Loucy (cell line): ENCODE data around the gene TCTN1.

Experiments used
- H2AFZ ChIP-seq: fragments of 200-600 bp; sonication (generic); 2 replicates; pipeline ENCODE4 v1.6.0; 2016; ENCODE audit warnings: antibody characterized with exemption, mild to moderate bottlenecking, low read length, moderate library complexity
- H3F3A ChIP-seq: fragments of 200-600 bp; 2 replicates; pipeline ENCODE4 v1.6.0; 2016; ENCODE audit warnings: antibody characterized with exemption, low read depth, mild to moderate bottlenecking
- H3K27me3 ChIP-seq: fragments of 200-600 bp; sonication (generic); 2 replicates; pipeline ENCODE4 v1.6.1; 2014; ENCODE audit warnings: low read length, mild to moderate bottlenecking; ENCODE audit not compliant: insufficient read depth, poor library complexity, severe bottlenecking
- H3K36me3 ChIP-seq: fragments of 200-600 bp; sonication (generic); 2 replicates; pipeline ENCODE4 v1.6.1; 2016; ENCODE audit warnings: low read length; ENCODE audit not compliant: insufficient read depth
- H3K4me1 ChIP-seq: fragments of 200-600 bp; sonication (generic); 2 replicates; pipeline ENCODE4 v1.5.1; 2014; ENCODE audit warnings: low read length, mild to moderate bottlenecking; ENCODE audit not compliant: insufficient read depth, poor library complexity, severe bottlenecking
- H3K4me2 ChIP-seq: fragments of 200-600 bp; sonication (generic); 2 replicates; pipeline ENCODE4 v1.6.0; 2014; ENCODE audit warnings: antibody characterized with exemption, low read length, low read depth, mild to moderate bottlenecking; ENCODE audit not compliant: poor library complexity, severe bottlenecking
- H3K4me3 ChIP-seq: fragments of 200-600 bp; sonication (generic); 2 replicates; pipeline ENCODE4 v1.5.1; 2014; ENCODE audit warnings: low read length, mild to moderate bottlenecking, mixed read lengths; ENCODE audit not compliant: poor library complexity, severe bottlenecking
- H3K79me2 ChIP-seq: fragments of 200-600 bp; sonication (generic); 2 replicates; pipeline ENCODE4 v1.6.1; 2014; ENCODE audit warnings: low read length; ENCODE audit not compliant: insufficient read depth
- H3K9ac ChIP-seq: fragments of 200-600 bp; sonication (generic); 2 replicates; pipeline ENCODE4 v1.6.0; 2014; ENCODE audit warnings: mild to moderate bottlenecking, low read depth, low read length, moderate library complexity; ENCODE audit not compliant: poor library complexity, severe bottlenecking
- H3K9me2 ChIP-seq: fragments of 200-600 bp; sonication (generic); replicated peaks from 2 replicates; pipeline ENCODE4 v1.6.1; 2016; ENCODE audit warnings: low read depth, low read length, mixed read lengths
- H3K9me3 ChIP-seq: fragments of 200-600 bp; sonication (generic); 2 replicates; pipeline ENCODE4 v1.6.1; 2014; ENCODE audit warnings: mild to moderate bottlenecking, antibody characterized with exemption, low read length, low read depth; ENCODE audit not compliant: insufficient read depth
- H4K20me1 ChIP-seq: fragments of 200-600 bp; sonication (generic); 2 replicates; pipeline ENCODE4 v1.6.0; 2014; ENCODE audit warnings: antibody characterized with exemption, low read length, mild to moderate bottlenecking; ENCODE audit not compliant: insufficient read depth, poor library complexity, severe bottlenecking
- EZH2phosphoT487 ChIP-seq: fragments of 200-600 bp; IDR thresholded peaks from 2 replicates; pipeline ENCODE4 v1.6.1; 2018; ENCODE audit warnings: antibody characterized with exemption, mild to moderate bottlenecking, moderate library complexity, borderline replicate concordance
- TF ChIP-seq, protein P1 (sequence below): fragments of 200-600 bp; sonication (generic); conservative IDR thresholded peaks from 2 replicates; pipeline ENCODE4 v1.5.1; 2014; ENCODE audit warnings: mild to moderate bottlenecking, antibody characterized with exemption, low read length

Gene TCTN1

DNA sequence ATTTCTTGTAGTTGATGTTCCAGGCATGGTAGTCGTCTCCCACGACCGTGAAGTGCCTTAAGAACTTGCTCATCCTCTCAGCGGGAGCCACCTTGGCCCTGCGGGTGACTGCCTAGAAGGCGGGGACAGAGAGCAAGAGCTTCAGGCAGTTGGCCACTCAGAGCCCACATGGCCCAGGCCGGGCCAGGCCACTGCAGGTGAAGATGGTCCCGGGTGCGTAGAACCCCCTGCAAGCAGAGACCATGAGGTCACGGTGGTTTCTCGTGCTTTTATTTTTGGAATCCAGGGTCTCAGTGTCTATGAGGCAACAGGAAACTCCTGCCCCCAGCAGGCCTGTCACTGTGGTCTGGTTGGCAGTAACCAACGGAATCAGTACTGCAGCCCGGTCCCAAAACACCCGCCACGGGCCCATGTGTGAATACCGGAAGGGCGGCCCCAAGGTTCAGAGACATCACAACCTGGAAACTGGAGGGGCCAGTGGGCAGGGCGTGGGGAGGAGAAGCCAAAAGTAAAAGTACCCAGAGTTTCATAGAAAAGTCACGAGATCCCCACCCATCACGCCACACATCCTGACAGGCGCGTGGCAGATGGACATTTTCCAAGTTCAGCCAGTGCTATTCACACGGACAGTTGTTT is 47.5 kb downstream of the TCTN1 start:
- Histone ChIP-seq H3K27me3 (no peaks in the 10 kb centered on the region), H3K4me2 (no peak overlapping the region), H3K4me1 (no peaks in the 10 kb centered on the region), H4K20me1 (no peaks in the 10 kb centered on the region), H3F3A (no peaks in the 10 kb centered on the region), H3K9me3 (peaks cover 4% of the 10 kb centered on the region; the same call in 1 of the 2 replicates), H3K9ac (no peak overlapping the region), H2AFZ (no peak overlapping the region), H3K36me3 (peaks cover 6% of the 10 kb centered on the region; the same call in 1 of the 2 replicates), H3K79me2 (no peaks in the 10 kb centered on the region), H3K9me2 (no peaks in the 10 kb centered on the region), H3K4me3 (no peak overlapping the region)
- no peak for TF ChIP-seq EZH2phosphoT487
- TF ChIP-seq, protein P1, sequence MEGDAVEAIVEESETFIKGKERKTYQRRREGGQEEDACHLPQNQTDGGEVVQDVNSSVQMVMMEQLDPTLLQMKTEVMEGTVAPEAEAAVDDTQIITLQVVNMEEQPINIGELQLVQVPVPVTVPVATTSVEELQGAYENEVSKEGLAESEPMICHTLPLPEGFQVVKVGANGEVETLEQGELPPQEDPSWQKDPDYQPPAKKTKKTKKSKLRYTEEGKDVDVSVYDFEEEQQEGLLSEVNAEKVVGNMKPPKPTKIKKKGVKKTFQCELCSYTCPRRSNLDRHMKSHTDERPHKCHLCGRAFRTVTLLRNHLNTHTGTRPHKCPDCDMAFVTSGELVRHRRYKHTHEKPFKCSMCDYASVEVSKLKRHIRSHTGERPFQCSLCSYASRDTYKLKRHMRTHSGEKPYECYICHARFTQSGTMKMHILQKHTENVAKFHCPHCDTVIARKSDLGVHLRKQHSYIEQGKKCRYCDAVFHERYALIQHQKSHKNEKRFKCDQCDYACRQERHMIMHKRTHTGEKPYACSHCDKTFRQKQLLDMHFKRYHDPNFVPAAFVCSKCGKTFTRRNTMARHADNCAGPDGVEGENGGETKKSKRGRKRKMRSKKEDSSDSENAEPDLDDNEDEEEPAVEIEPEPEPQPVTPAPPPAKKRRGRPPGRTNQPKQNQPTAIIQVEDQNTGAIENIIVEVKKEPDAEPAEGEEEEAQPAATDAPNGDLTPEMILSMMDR: no peak

- Histone ChIP-seq H3K4me2 (no peak overlapping the region), H3K4me3 (no peak overlapping the region), H3K79me2 (no peaks in the 10 kb centered on the region), H3K9me2 (no peaks in the 10 kb centered on the region), H2AFZ (no peak overlapping the region), H4K20me1 (no peaks in the 10 kb centered on the region), H3K4me1 (no peaks in the 10 kb centered on the region), H3K36me3 (no peaks in the 10 kb centered on the region; the same call in 1 of the 2 replicates), H3F3A (no peaks in the 10 kb centered on the region), H3K27me3 (no peaks in the 10 kb centered on the region), H3K9ac (no peak overlapping the region), H3K9me3 (peaks cover 4% of the 10 kb centered on the region; the same call in 1 of the 2 replicates)
- TF ChIP-seq EZH2phosphoT487: no peak
- TF ChIP-seq, protein P1: no peak
These were observed 53.0 kb downstream of the TCTN1 start for GRCh38 chr12:110666892-110667291.

DNA sequence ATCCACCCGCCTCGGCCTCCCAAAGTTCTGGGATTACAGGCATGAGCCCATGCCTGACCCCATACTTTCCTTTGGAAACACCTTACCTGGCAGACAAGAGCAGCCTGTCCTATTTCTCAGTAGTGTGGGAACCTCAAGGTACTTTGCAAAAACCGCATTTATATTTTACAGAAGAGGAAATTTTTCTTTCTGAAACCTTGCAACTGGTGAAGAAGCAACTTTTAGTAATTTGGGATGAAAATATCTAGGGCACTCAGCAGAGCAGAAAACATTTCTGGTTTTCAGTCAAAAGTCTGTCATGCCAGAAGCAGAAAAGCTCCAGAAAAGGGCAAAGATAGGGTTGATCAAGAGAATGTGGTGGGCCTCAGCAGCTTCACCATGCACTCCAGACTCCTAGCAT is 53.7 kb downstream of the TCTN1 start:
- Histone ChIP-seq H3K9me2 (no peaks in the 10 kb centered on the region), H2AFZ (no peak overlapping the region), H3K4me1 (no peaks in the 10 kb centered on the region), H3K79me2 (no peaks in the 10 kb centered on the region), H3K27me3 (no peaks in the 10 kb centered on the region), H3K4me3 (no peak overlapping the region), H4K20me1 (no peaks in the 10 kb centered on the region), H3K9me3 (peaks cover 4% of the 10 kb centered on the region; the same call in 1 of the 2 replicates), H3K9ac (no peak overlapping the region), H3K4me2 (no peak overlapping the region), H3F3A (no peaks in the 10 kb centered on the region), H3K36me3 (no peaks in the 10 kb centered on the region; the same call in 1 of the 2 replicates)
- TF ChIP-seq EZH2phosphoT487: no peak
- TF ChIP-seq, protein P1: no peak
